HG03097 (cell line): ENCODE data around the gene VSIG4.
A peak's percentile ranks its signal among the peaks of the same experiment; 100 is the strongest.
"Not testable (repeated sequence)": the region's sequence is repeated elsewhere in the genome, so short reads cannot be mapped to it uniquely, and the experiment has no call there.

Experiments
- ATAC-seq: cut with Tn5 transposase; IDR thresholded peaks from one replicate; pipeline ENCODE4 v1.9.1; 2021; ENCODE audit not compliant: unreplicated experiment, low FRiP score

Gene VSIG4

GRCh38 chrX:65987811-65988210 lies 52.1 kb downstream of the VSIG4 start:
- no peak for ATAC-seq

- peak; percentile 69 for ATAC-seq
Measured at GRCh38 chrX:65985922-65986588, 53.8 kb downstream of the VSIG4 start.

GRCh38 chrX:65985211-65985610 lies 54.7 kb downstream of the VSIG4 start:
- ATAC-seq: no peak

- ATAC-seq: not testable (repeated sequence)
Measured at GRCh38 chrX:65977161-65977560, 62.7 kb downstream of the VSIG4 start.

GRCh38 chrX:65976161-65976560 lies 63.7 kb downstream of the VSIG4 start:
- no peak for ATAC-seq

- not testable (repeated sequence) for ATAC-seq
Measured at GRCh38 chrX:65975161-65975751, 64.6 kb downstream of the VSIG4 start.
